Activated CD4-positive, CD25-positive, alpha-beta regulatory T cell treated with anti-CD3 and anti-CD28 coated beads, Interleukin-2, amount 50 U/mL, for 16 hours (primary cell): ENCODE measurements around the gene C16orf78.
"Not testable (repeated sequence)": the region's sequence is repeated elsewhere in the genome, so short reads cannot be mapped to it uniquely, and the experiment has no call there.

Experiments used
- DNase-seq: peaks from one replicate; pipeline ENCODE4 v3.0.0-alpha.2; 2020; ENCODE audit warnings: low read depth, low spot score

C16orf78 gene

DNA sequence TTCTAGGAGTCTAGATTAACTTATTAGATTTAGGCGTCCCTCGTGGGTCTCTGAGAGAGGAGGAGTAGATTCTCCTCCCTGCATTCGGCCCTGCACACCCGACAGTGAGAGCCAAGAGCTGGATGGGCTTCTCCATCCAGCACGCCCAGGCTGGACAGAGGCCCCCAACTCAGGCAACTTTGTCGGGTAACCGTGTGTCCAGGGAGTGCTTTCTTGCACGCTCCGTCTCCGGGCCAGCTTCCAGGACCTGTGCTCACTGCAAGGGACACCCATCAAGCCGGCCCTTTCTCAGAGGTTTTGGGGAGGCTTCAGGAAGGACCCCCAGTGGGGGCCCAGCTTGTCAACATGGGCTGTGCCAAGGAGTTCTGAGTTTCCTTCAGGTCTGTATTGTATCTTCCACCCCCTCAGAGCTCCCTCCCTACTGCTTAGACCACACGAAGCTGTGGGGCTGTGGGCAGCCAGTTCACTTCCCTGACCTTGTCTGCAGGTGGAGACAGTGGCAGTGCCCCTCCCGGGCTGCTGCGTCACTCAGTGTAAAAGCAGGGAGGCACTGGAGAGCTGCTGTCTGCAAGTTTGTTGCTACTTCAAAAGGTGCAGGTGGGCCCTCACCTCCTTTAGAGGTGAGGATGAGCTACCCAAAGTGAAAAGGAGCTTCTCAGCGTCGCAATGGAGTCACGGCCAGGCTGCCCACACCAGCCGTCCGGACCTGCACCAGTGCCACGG lies 24.0 kb upstream of the C16orf78 start:
- no peak for DNase-seq

GRCh38 chr16:49350265-49351095 lies 23.1 kb upstream of the C16orf78 start:
- DNase-seq: no peak

DNA sequence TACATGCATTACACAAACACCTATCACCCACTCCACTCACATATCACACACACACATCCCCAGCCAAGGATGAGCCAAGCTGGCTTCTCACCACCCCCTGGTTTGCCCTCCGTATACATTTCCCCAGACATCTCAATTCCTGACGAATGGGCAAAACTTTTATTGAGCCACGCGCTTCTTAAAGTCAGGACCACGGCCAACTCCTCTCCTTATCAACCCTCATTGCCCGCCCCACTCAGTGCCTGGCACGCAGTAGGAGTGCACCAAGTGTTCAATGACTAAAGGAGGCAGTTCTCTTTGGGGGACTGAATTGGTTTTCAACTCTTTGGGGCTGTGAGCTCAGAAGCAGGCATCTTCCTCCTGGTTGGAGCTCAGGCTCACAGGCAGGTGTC lies 22.5 kb upstream of the C16orf78 start:
- DNase-seq: no peak

DNA sequence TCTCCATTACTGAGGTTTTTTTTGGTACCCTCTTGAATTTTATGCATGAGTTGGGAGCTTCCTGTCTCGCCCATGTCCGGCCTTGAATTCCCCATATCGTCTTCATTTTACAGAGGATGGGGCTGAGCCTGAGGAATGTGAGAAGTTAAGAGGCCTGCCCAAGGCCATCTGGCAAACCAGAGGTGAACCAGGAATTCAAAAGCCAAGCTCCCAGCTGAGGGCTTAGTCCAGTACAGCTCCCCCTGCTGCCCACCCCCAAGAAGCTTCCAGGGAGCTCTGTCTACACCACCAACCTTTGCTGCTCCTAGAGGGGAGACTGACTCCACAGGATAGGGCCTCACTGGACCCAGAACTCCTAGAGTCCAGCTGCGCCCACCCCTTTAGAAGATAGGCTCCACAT lies 20.7 kb upstream of the C16orf78 start:
- no peak for DNase-seq

GRCh38 chr16:49353680-49354079 lies 19.9 kb upstream of the C16orf78 start:
- no peak for DNase-seq

DNA sequence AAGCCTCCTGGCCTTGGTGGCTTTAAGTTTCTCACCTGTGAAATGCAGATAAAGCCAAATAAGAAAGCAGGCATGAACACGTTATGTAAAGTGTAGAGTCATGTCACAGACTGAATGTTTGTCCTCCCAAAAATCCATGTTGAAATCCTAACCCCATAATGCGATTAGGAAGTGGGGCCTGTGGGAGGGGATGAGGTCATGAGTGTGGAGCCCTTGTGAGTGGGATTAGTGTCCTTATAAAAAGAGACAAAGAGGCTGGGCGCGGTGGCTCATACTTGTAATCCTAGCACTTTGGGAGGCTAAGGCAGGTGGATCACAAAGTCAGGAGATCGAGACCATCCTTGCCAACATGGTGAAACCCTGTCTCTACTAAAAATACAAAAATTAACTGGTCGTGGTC lies 19.5 kb upstream of the C16orf78 start:
- no peak for DNase-seq

- no peak for DNase-seq
Measured at GRCh38 chr16:49354991-49355390, 18.6 kb upstream of the C16orf78 start.

GRCh38 chr16:49355933-49356665 lies 17.5 kb upstream of the C16orf78 start:
- no peak for DNase-seq

- DNase-seq: no peak
Measured at GRCh38 chr16:49356728-49357488, 16.7 kb upstream of the C16orf78 start.

DNA sequence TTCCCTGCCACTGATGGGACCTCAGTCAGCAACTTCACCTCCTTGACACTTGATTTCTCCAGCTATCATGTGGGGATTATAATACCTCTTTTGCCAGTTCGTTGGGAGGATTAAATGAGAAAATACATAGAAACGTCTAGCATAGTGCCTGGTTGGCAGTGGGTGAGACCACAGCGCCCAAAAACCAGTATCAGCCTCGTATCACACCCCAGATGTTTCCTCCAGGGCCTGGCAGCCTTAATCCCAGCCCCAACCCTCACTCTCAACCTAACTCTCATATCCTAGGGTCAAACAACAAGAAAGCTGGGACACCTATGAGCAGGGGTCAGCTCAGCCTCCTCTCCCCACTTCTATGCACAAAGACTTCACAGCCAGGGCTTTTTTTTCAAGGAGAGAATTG lies 14.0 kb upstream of the C16orf78 start:
- no peak for DNase-seq

GRCh38 chr16:49361731-49362130 lies 11.9 kb upstream of the C16orf78 start:
- DNase-seq: not testable (repeated sequence)

DNA sequence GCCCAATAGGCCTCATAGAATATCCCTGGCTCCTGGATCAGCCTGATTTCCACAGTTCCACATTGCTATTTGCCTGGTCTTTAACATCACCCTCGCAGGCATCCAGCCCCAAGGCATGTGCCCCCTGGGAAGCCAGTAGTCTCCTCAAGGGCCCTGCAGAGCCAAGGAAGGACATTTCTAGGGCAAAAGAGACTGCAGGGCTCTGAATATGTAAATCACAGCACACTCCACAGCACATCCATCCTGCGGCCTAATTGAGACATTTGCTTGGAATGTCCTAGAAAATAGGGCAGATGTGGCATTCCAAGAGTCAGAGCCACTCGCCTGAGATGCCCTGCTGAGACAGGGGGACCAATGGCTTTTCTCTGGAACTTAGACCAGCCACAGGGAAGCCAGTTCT lies 11.4 kb upstream of the C16orf78 start:
- no peak for DNase-seq

- no peak for DNase-seq
Measured at GRCh38 chr16:49365711-49366509, 7.7 kb upstream of the C16orf78 start.

DNA sequence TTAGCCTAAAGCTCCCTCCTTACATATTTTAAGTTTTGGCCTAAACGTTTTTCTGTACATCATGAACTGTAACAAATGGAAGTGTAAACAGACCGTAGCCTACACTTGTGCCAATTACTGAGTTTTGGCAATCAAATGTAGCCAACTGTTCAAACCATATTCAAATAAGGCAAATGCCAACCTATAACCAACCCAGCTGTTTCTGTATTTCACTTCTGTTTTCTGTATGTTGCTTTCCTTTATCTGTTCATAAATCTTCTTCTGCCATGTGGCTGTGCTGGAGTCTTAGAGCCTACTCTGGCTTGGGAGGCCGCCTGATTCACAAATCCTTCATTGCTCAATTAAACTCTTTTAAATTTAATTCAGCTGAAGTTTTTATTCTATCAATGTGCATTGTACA lies 6.9 kb upstream of the C16orf78 start:
- DNase-seq: no peak

DNA sequence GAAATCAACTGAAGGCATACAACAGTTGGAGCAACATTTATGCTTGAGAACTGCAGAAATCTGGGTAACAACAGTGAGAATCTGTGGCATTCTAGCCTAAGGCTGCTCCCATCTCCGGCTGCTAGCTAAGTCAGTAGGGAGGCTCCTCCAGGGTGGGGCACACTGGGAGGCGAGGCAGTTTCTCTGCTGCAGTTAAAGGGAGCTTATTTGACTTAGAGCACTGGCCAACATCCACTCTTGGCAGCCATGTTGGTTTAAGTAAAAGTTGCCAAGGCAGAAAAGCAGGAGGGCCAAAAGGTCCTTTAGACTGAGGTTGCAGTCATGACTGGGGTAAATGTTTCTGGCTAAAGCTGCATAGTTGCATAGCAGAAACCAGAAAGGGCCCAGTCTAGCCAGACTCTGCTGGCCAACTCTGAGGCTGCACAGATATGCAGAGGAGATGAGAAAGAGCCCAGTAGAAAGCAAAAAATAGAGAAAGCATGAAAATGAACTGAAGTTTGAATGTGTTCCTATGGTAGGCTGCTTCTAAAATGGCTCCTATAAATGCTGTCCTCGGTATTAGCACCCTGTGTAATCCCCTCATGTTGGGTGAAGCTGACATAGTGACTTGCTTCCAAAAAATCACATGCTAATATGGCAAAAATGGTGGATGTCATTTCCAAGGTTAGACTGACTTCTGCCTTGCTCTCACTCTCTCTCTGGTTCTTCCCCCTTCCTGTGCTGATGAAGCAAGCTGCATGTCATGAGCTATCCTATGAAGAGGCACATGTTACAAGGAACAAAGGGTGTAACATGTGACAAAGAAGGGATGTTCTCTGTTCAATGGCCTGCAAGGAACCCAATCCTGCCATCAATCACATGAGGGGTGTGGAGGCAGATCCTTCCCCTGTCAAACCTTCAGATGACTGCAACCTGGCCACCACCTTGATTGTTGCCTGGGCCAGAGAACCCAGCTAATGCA lies 3.7 kb upstream of the C16orf78 start:
- no peak for DNase-seq

GRCh38 chr16:49376206-49376605 lies 2.6 kb downstream of the C16orf78 start:
- DNase-seq: no peak

GRCh38 chr16:49377196-49377755 lies 3.7 kb downstream of the C16orf78 start:
- DNase-seq: no peak

GRCh38 chr16:49378238-49378637 lies 4.6 kb downstream of the C16orf78 start:
- no peak for DNase-seq

GRCh38 chr16:49378816-49379215 lies 5.2 kb downstream of the C16orf78 start:
- no peak for DNase-seq
